ENCODE results near the gene OR2D3. TPM values are rescaled to one million over a fixed set of nuclear protein-coding genes. Genes with fewer than 3 reads are reported as not detected.
"Not testable (repeated sequence)": the region's sequence is repeated elsewhere in the genome, so short reads cannot be mapped to it uniquely, and the experiment has no call there.

OR2D3 gene
- total and polyA plus RNA-seq, 7 donors, result not detected

DNA sequence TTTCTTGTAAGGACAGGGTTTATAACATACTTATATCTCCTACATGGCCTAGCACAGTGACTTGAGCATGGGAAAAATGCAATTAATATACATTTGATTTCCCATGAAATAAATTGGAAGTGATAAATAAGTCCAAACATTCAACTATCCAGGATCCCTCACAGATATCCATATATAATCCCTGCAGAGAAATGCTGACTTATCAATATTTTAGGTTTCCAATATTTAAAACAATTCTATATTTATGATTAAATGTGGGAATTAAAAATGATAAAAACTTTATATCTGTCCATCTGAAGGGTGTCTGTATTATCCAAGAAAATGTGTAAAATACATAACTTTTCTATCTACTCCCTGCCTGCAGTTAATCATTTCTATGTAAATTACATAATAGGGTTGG lies 38.1 kb upstream of the OR2D3 start:
- DNase-seq, result no peak
- Histone ChIP-seq H3K9me3 (no peaks in the 10 kb centered on the region), H3K27me3 (no peaks in the 10 kb centered on the region), H3K27ac (no peak overlapping the region), H3K36me3 (no peaks in the 10 kb centered on the region), H3K4me1 (no peaks in the 10 kb centered on the region), H3K4me3 (no peak overlapping the region)
- intact Hi-C loops (cut with DNase I), result no loop called here
- no peak for TF ChIP-seq EP300 (IDR thresholded peaks at IDR 0.05)
- TF ChIP-seq, protein P1, sequence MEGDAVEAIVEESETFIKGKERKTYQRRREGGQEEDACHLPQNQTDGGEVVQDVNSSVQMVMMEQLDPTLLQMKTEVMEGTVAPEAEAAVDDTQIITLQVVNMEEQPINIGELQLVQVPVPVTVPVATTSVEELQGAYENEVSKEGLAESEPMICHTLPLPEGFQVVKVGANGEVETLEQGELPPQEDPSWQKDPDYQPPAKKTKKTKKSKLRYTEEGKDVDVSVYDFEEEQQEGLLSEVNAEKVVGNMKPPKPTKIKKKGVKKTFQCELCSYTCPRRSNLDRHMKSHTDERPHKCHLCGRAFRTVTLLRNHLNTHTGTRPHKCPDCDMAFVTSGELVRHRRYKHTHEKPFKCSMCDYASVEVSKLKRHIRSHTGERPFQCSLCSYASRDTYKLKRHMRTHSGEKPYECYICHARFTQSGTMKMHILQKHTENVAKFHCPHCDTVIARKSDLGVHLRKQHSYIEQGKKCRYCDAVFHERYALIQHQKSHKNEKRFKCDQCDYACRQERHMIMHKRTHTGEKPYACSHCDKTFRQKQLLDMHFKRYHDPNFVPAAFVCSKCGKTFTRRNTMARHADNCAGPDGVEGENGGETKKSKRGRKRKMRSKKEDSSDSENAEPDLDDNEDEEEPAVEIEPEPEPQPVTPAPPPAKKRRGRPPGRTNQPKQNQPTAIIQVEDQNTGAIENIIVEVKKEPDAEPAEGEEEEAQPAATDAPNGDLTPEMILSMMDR (IDR thresholded peaks at IDR 0.05), result no peak
- no peak for TF ChIP-seq POLR2AphosphoS5 (IDR thresholded peaks at IDR 0.05)
- TF ChIP-seq POLR2A (IDR thresholded peaks at IDR 0.05), result no peak

DNA sequence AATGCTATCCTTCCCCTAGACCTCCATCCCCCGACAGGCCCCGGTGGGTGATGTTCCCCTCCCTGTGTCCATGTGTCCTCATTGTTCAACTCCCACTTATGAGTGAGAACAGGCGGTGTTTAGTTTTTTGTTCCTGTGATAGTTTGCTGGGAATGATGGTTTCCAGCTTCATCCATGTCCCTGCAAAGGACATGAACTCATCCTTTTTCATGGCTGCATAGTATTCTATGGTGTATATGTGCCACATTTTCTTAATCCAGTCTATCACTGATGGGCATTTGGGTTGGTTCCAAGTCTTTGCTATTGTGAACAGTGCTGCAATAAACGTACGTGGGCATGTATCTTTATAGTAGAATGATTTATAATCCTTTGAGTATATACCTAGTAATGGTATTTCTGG lies 33.1 kb upstream of the OR2D3 start:
- DNase-seq; H3K36me3 ChIP-seq; H3K9me3 ChIP-seq; H3K27ac ChIP-seq; H3K4me3 ChIP-seq; intact Hi-C loops (cut with DNase I); H3K4me1 ChIP-seq; H3K27me3 ChIP-seq: not testable (repeated sequence)
- WGBS, 2 donors, result 77 to 92% methylated on average over 5 of the region's 5 CpGs

DNA sequence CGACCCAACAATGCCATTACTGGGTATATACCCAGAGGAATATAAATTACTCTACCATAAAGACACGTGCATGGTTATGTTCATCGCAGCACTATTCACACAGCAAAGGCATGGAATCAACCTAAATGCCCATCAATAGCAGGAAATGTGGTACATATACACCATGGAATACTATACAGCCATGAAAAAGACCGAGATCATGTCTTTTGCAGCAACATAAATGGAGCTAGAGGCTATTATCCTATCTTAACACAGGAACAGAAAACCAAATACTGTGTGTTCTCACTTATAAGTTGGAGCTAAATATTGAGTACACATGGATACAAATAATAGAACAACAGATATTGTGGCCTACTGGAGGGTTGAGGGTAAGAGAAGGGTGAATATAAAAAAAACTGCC lies 32.0 kb upstream of the OR2D3 start:
- H3K9me3 ChIP-seq, result peaks cover 0 to 3% (median under 1%) of the 10 kb centered on the region in 4 donors
- DNase-seq, result no peak
- TF ChIP-seq, protein P1 (IDR thresholded peaks at IDR 0.05), result no peak
- no peak for TF ChIP-seq POLR2A (IDR thresholded peaks at IDR 0.05)
- no peak for TF ChIP-seq POLR2AphosphoS5 (IDR thresholded peaks at IDR 0.05)
- no peak for TF ChIP-seq EP300 (IDR thresholded peaks at IDR 0.05)
- WGBS, 2 donors, result 77 to 90% methylated on average over 4 of the region's 4 CpGs
- no peaks in the 10 kb centered on the region for H3K27me3 ChIP-seq
- no peaks in the 10 kb centered on the region for H3K4me1 ChIP-seq
- intact Hi-C loops (cut with DNase I), result no loop called here
- H3K4me3 ChIP-seq, result no peak overlapping the region
- H3K36me3 ChIP-seq, result no peaks in the 10 kb centered on the region
- no peak overlapping the region for H3K27ac ChIP-seq

DNA sequence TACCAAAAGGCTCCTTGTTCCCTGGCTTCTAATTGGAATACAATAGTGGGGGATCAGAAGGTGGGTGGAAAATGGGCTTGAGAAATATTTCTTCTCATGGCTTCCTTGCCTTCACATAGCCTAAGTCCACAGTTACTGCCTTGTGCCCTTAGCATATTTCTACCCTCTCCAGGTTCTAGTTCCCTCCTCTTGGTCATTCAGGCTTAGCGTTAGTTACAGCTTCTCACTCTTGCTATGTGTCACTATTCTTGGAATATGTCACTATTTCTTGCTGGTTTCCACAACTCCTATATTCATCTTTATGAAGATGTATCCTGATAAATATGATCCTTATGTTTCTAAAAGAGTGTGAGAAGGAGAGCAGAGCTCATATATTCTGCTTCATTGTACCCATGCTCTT lies 31.0 kb upstream of the OR2D3 start:
- Histone ChIP-seq H3K4me3 (no peak overlapping the region), H3K4me1 (no peaks in the 10 kb centered on the region), H3K27me3 (no peaks in the 10 kb centered on the region), H3K36me3 (no peaks in the 10 kb centered on the region), H3K27ac (no peak overlapping the region), H3K9me3 (peaks cover 0 to 3% (median under 1%) of the 10 kb centered on the region in 4 donors)
- no peak for DNase-seq
- TF ChIP-seq, protein P1 (IDR thresholded peaks at IDR 0.05), result no peak
- TF ChIP-seq POLR2A (IDR thresholded peaks at IDR 0.05) (no peak), EP300 (IDR thresholded peaks at IDR 0.05) (no peak), POLR2AphosphoS5 (IDR thresholded peaks at IDR 0.05) (no peak)
- 80 to 82% methylated on average over 1 of the region's 1 CpG for WGBS, 2 donors
- intact Hi-C loops (cut with DNase I), result no loop called here

DNA sequence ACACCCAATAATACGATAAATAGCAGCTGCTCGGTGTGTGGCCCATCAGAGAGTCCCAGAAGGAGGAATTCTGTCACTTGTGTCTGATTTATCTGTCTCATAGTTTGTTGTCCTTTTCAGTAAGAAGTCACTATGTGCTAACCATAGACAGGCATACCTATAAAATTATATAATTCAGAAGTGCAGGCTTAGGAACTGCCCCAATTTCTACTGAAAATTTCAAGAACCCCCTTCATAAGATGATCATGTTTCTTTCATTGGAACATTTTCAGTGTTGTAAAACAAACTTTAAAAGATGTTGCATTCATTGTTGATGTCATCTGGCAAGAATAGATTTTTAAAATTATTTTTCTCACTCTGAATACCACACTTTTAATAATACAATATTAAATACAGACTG lies 28.4 kb upstream of the OR2D3 start, which contains the start of gene OR2D2:
Gene OR2D2, minus strand, starts transcription at position 101 of the 400 bp plus-strand sequence. Its CDS starts 0 bp downstream, at position 101.
- H3K27me3 ChIP-seq, result no peaks in the 10 kb centered on the region
- WGBS, 2 donors, result 85 to 90% methylated on average over 2 of the region's 2 CpGs
- intact Hi-C loops (cut with DNase I), result no loop called here
- H3K4me3 ChIP-seq, result no peak within 1 kb of the TSS
- no peak for DNase-seq
- TF ChIP-seq POLR2A (IDR thresholded peaks at IDR 0.05) (no peak), POLR2AphosphoS5 (IDR thresholded peaks at IDR 0.05) (no peak), EP300 (IDR thresholded peaks at IDR 0.05) (no peak)
- TF ChIP-seq, protein P1 (IDR thresholded peaks at IDR 0.05), result no peak
- H3K36me3 ChIP-seq, result no peaks in the 10 kb centered on the region
- H3K27ac ChIP-seq, result no peak within 1 kb of the TSS
- H3K4me1 ChIP-seq, result no peaks in the 10 kb centered on the region
- peaks cover 0 to 3% (median under 1%) of the 10 kb centered on the region in 4 donors for H3K9me3 ChIP-seq
